Activated T-helper 2 cell treated with anti-CD3 and anti-CD28 coated beads, Interferon-gamma antibody, Interleukin-2, Interleukin-4, amounts not matched to agents 10 μg/mL and 5 μg/mL and 100 μg/mL, durations not matched to agents 14 hours and 24 hours and 36 hours (primary cell): ENCODE measurements around the gene SLC9A9. TPM values are rescaled to one million over a fixed set of nuclear protein-coding genes. Genes with fewer than 3 reads are reported as not detected.
"Not testable (repeated sequence)": the region's sequence is repeated elsewhere in the genome, so short reads cannot be mapped to it uniquely, and the experiment has no call there.

ENCODE experiments used
- DNase-seq: peaks from one replicate; pipeline ENCODE4 v3.0.0; 2021; ENCODE audit warnings: low spot score
- H3K27ac Mint-ChIP-seq: one replicate; pipeline ENCODE4 v1.8.0; 2021; ENCODE audit warnings: mixed read lengths
- H3K27me3 Mint-ChIP-seq: one replicate; pipeline ENCODE4 v1.8.0; 2021; ENCODE audit warnings: low read depth, mixed read lengths
- H3K36me3 Mint-ChIP-seq: one replicate; pipeline ENCODE4 v1.8.0; 2021; ENCODE audit warnings: low read depth, mixed read lengths
- H3K4me1 Mint-ChIP-seq: one replicate; pipeline ENCODE4 v1.8.0; 2021; ENCODE audit warnings: low read depth, mixed read lengths
- H3K4me3 Mint-ChIP-seq: one replicate; pipeline ENCODE4 v1.8.0; 2021; ENCODE audit warnings: low read depth, mild to moderate bottlenecking, moderate library complexity, mixed read lengths
- H3K9me3 Mint-ChIP-seq: one replicate; pipeline ENCODE4 v1.8.0; 2021; ENCODE audit warnings: mixed read lengths
- intact Hi-C: fragments of 100-400 bp; cut with micrococcal nuclease; formaldehyde crosslinking; loops from one replicate; pipeline ENCODE4 v1.15.1; 2023
- total RNA-seq: library from RNA; stranded (reverse); gene quantifications from 2 replicates; pipeline ENCODE4 v1.2.3, GENCODE V29; 2022

Gene SLC9A9
- total RNA-seq, 1 donor from 2014 or later, result 1.6 TPM

- Mint-ChIP-seq H3K9me3 (no peaks in the 10 kb centered on the region), H3K27ac (no peak overlapping the region), H3K4me1 (peaks cover 1% of the 10 kb centered on the region), H3K36me3 (no peaks in the 10 kb centered on the region), H3K4me3 (no peak overlapping the region), H3K27me3 (peaks cover 5% of the 10 kb centered on the region)
- intact Hi-C loops, result no loop called here
- no peak for DNase-seq
These were observed 411.9 kb downstream of the SLC9A9 start for GRCh38 chr3:143436231-143436930.

- Mint-ChIP-seq H3K4me1 (no peaks in the 10 kb centered on the region), H3K9me3 (no peaks in the 10 kb centered on the region), H3K27me3 (no peaks in the 10 kb centered on the region), H3K27ac (no peak overlapping the region), H3K36me3 (no peaks in the 10 kb centered on the region), H3K4me3 (no peak overlapping the region)
- intact Hi-C loops, result loop anchor here (1.0 kb wide), 2 partner anchors 210 to 240 kb away; no protein-coding TSS in a partner anchor
- no peak for DNase-seq
These were observed 414.4 kb downstream of the SLC9A9 start for GRCh38 chr3:143433787-143434378.

GRCh38 chr3:143431298-143431697 lies 417.0 kb downstream of the SLC9A9 start:
- H3K4me1 Mint-ChIP-seq, H3K36me3 Mint-ChIP-seq, H3K9me3 Mint-ChIP-seq, H3K27me3 Mint-ChIP-seq, H3K27ac Mint-ChIP-seq, DNase-seq, H3K4me3 Mint-ChIP-seq, intact Hi-C loops: not testable (repeated sequence)

- Mint-ChIP-seq H3K36me3 (no peaks in the 10 kb centered on the region), H3K27ac (no peak overlapping the region), H3K4me1 (peaks cover 2% of the 10 kb centered on the region), H3K9me3 (no peaks in the 10 kb centered on the region), H3K27me3 (no peaks in the 10 kb centered on the region), H3K4me3 (no peak overlapping the region)
- intact Hi-C loops, result no loop called here
- no peak for DNase-seq
These were observed 417.7 kb downstream of the SLC9A9 start for GRCh38 chr3:143430568-143430967.

- Mint-ChIP-seq H3K9me3 (no peaks in the 10 kb centered on the region), H3K4me1 (peaks cover 2% of the 10 kb centered on the region), H3K27me3 (no peaks in the 10 kb centered on the region), H3K4me3 (no peak overlapping the region), H3K27ac (no peak overlapping the region), H3K36me3 (no peaks in the 10 kb centered on the region)
- DNase-seq, result no peak
- intact Hi-C loops, result no loop called here
These were observed 418.4 kb downstream of the SLC9A9 start for GRCh38 chr3:143429628-143430514.

- Mint-ChIP-seq H3K36me3 (no peaks in the 10 kb centered on the region), H3K4me3 (no peak overlapping the region), H3K27ac (no peak overlapping the region), H3K4me1 (peaks cover 13% of the 10 kb centered on the region), H3K9me3 (no peaks in the 10 kb centered on the region), H3K27me3 (no peaks in the 10 kb centered on the region)
- intact Hi-C loops, result no loop called here
- DNase-seq, result no peak
These were observed 420.0 kb downstream of the SLC9A9 start for GRCh38 chr3:143428294-143428693.

- no peaks in the 10 kb centered on the region for H3K9me3 Mint-ChIP-seq
- intact Hi-C loops, result no loop called here
- H3K4me3 Mint-ChIP-seq, result no peak overlapping the region
- H3K4me1 Mint-ChIP-seq, result peaks cover 13% of the 10 kb centered on the region
- no peaks in the 10 kb centered on the region for H3K36me3 Mint-ChIP-seq
- no peak overlapping the region for H3K27ac Mint-ChIP-seq
- no peak for DNase-seq
- peaks cover 3% of the 10 kb centered on the region for H3K27me3 Mint-ChIP-seq
These were observed 420.6 kb downstream of the SLC9A9 start for GRCh38 chr3:143427631-143428030.

- no peak overlapping the region for H3K27ac Mint-ChIP-seq
- H3K36me3 Mint-ChIP-seq, result no peaks in the 10 kb centered on the region
- DNase-seq, result no peak
- intact Hi-C loops, result loop anchor here (5.0 kb wide), 1 partner anchor 308 kb away; the partner anchor contains the start of gene CHST2
- no peak overlapping the region for H3K4me3 Mint-ChIP-seq
- no peaks in the 10 kb centered on the region for H3K9me3 Mint-ChIP-seq
- peaks cover 13% of the 10 kb centered on the region for H3K4me1 Mint-ChIP-seq
- H3K27me3 Mint-ChIP-seq, result peaks cover 17% of the 10 kb centered on the region
These were observed 423.4 kb downstream of the SLC9A9 start for GRCh38 chr3:143424874-143425273.

- no peak for DNase-seq
- Mint-ChIP-seq H3K27ac (no peak overlapping the region), H3K4me3 (no peak overlapping the region), H3K27me3 (peaks cover 23% of the 10 kb centered on the region), H3K36me3 (no peaks in the 10 kb centered on the region), H3K9me3 (no peaks in the 10 kb centered on the region), H3K4me1 (peaks cover 11% of the 10 kb centered on the region)
- intact Hi-C loops, result loop anchor here (5.0 kb wide), 1 partner anchor 304 kb away; the partner anchor contains the start of gene CHST2
These were observed 426.7 kb downstream of the SLC9A9 start for GRCh38 chr3:143421556-143421955.

- Mint-ChIP-seq H3K4me3 (no peak overlapping the region), H3K27ac (no peak overlapping the region), H3K4me1 (peaks cover 13% of the 10 kb centered on the region), H3K36me3 (no peaks in the 10 kb centered on the region), H3K27me3 (peaks cover 23% of the 10 kb centered on the region), H3K9me3 (no peaks in the 10 kb centered on the region)
- intact Hi-C loops, result loop anchor here (5.0 kb wide), 1 partner anchor 302 kb away; the partner anchor contains the start of gene CHST2
- DNase-seq, result no peak
These were observed 428.7 kb downstream of the SLC9A9 start for GRCh38 chr3:143419611-143420010.

- H3K27ac Mint-ChIP-seq, result no peak overlapping the region
- H3K4me3 Mint-ChIP-seq, result no peak overlapping the region
- H3K4me1 Mint-ChIP-seq, result peaks cover 6% of the 10 kb centered on the region
- DNase-seq, result no peak
- no peaks in the 10 kb centered on the region for H3K36me3 Mint-ChIP-seq
- intact Hi-C loops, result no loop called here
- H3K9me3 Mint-ChIP-seq, result no peaks in the 10 kb centered on the region
- peaks cover 23% of the 10 kb centered on the region for H3K27me3 Mint-ChIP-seq
These were observed 429.9 kb downstream of the SLC9A9 start for GRCh38 chr3:143418391-143418790.

- H3K9me3 Mint-ChIP-seq, result no peaks in the 10 kb centered on the region
- no peaks in the 10 kb centered on the region for H3K36me3 Mint-ChIP-seq
- peaks cover 6% of the 10 kb centered on the region for H3K4me1 Mint-ChIP-seq
These were observed 432.0 kb downstream of the SLC9A9 start for GRCh38 chr3:143416229-143416628.

More at GRCh38 chr3:143416229-143416628, 432.0 kb downstream of the SLC9A9 start:
- no peak for DNase-seq
- Mint-ChIP-seq H3K27me3 (peaks cover 8% of the 10 kb centered on the region), H3K4me3 (no peak overlapping the region), H3K27ac (no peak overlapping the region)
- intact Hi-C loops, result no loop called here
